Measurements from ENCODE around the gene HECTD1. TPM values are rescaled to one million over a fixed set of nuclear protein-coding genes. Genes with fewer than 3 reads are reported as not detected.
"Not testable (repeated sequence)": the region's sequence is repeated elsewhere in the genome, so short reads cannot be mapped to it uniquely, and the experiment has no call there.

HECTD1 gene
- total RNA-seq, 8 experiments from 2014 or later, result 98.6 to 560 (median 132) TPM

DNA sequence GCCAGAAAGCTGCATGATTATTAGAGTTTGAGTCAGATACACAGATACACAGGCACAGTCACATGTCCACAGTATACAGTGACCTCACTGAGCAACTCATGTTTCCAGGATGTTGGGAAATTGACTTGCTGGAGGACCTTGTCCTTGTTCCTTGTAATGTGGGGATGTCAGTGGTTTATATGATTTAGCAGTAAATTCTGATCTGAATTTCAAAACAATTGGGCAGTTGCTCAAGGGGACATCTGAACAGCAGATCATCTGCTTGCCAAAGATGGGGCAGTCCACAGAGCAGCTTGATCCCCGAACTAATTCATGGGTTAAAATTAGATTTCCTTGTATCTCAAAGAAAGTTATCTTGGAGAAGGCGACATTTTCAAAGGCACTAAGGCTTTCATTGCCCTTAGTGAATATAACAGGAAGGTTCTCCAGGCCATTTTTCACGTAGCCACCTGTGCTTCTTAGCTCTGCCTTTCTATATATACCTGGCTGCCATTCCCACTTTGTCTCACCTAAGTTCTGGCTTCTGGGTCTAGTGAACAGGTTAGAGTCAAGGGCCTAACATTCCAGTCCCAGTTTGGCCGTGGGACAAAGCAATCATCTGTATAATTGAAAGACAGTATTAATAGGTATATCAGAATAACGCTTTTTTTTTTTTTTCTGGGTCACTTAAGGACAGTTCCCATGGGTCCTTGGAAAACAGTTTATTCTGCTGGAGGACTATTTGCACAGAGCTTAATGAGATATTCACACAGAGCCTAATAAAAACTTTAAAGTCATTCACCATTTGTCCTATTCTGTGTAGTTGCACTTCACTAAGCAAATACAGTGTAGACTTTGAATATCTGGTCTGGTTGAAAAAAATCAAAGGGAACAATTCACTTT is 116.5 kb downstream of the HECTD1 start:
- in situ Hi-C loops (cut with MboI; ENCODE audit: low pct_unique_long_range_greater_than_20kb in 2 of 9, low sequenced_read_pairs in 9 of 9, unreplicated experiment in 9 of 9), result loop anchor here in 2 of 9 experiments (25.0 kb wide), 1 partner anchor 104 kb away; no protein-coding TSS in a partner anchor
- ATAC-seq (replicated peaks in 6 of 8), result peak; percentile 40 to 95 (median 70)

DNA sequence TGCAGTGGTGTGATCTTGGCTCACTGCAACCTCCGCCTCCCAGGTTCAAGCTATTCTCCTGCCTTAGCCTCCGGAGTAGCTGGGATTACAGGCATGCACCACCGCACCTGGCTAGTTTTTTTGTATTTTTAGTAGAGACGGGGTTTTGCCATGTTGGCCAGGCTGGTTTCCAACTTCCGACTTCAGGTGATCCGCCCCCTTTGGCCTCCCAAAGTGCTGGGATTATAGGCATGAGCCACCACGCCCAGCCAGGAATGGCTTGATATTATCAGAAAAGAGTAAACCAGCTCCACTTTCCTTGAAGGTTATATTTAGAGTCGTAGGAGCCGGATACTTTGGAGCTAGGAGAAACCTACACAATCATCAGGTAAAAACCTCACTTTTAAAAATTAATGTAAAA is 121.1 kb downstream of the HECTD1 start:
- WGBS, 10 experiments, result 88 to 100% (median 93%) methylated on average over 2 to 8 of the region's 9 CpGs; no CpG with 5 or more reads in 1 of the 10 experiments
- H3K4me3 ChIP-seq; H3K27ac ChIP-seq; H3K4me1 ChIP-seq (replicated peaks in 1 of 2); ATAC-seq (replicated peaks in 6 of 8): not testable (repeated sequence)
- in situ Hi-C loops (cut with MboI; ENCODE audit: low pct_unique_long_range_greater_than_20kb in 2 of 9, low sequenced_read_pairs in 9 of 9, unreplicated experiment in 9 of 9), result loop anchor here in 2 of 9 experiments (25.0 kb wide), 1 partner anchor 99 kb away; no protein-coding TSS in a partner anchor

More for the DNA sequence above, 116.5 kb downstream of the HECTD1 start:
- Histone ChIP-seq H3K4me3 (no peak overlapping the region), H3K27ac (no peak overlapping the region), H3K4me1 (replicated peaks in 1 of 2) (no peaks in the 10 kb centered on the region)
- 46 to 100% (median 90%) methylated on average over 1 to 5 of the region's 5 CpGs; no CpG with 5 or more reads in 2 of the 10 experiments for WGBS, 10 experiments

DNA sequence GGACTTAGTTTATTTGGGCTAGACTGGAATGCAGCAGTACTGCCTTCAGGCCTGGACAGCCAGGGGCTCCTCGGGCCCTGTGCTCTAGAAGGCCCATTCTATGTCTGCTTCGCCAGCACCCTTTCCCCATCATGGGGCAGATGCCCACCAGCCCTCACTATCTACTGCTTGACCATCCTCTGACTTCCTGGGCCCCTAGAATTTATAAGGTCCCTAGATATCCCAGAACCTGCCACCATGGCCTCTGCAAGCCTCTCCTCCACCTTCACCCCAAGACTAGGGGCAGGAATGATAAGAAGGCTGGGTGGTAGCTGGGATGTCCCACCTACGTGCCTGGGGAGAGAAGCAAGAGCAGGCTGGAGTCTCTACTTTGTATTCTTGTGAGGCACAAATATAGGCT is 122.6 kb downstream of the HECTD1 start:
- H3K4me1 ChIP-seq (replicated peaks in 1 of 2), result no peaks in the 10 kb centered on the region
- H3K27ac ChIP-seq, result no peak overlapping the region
- in situ Hi-C loops (cut with MboI; ENCODE audit: low pct_unique_long_range_greater_than_20kb in 2 of 9, low sequenced_read_pairs in 9 of 9, unreplicated experiment in 9 of 9), result loop anchor here in 2 of 9 experiments (25.0 kb wide), 1 partner anchor 98 kb away; no protein-coding TSS in a partner anchor
- no peak for ATAC-seq (replicated peaks in 6 of 8)
- H3K4me3 ChIP-seq, result no peak overlapping the region
- WGBS, 10 experiments, result 92 to 100% (median 100%) methylated on average over 1 to 2 of the region's 3 CpGs; no CpG with 5 or more reads in 6 of the 10 experiments

DNA sequence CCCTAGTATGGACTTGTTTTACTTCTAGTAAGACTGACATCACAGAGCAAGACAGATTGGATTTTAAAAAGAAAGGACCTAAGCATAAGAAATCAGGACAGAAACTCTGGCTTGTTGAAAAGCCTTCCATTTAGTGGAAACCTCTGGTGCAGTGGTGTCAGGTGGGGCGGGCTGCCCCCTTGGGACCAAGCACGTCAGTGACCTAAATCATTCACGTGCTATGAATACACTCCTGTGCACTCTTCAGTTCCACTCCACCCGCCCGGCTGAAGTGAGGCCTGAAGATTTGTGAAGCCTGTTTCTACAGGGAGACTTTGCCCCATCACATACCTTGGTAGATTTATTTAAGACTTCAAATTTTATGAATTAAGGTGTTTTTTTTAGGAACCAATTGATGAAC is 123.2 kb downstream of the HECTD1 start:
- peak in 4 of 8 experiments; percentile 4 to 41 (median 32) for ATAC-seq (replicated peaks in 6 of 8)
- WGBS, 10 experiments, result 80 to 100% (median 84%) methylated on average over 2 to 5 of the region's 5 CpGs; no CpG with 5 or more reads in 7 of the 10 experiments

DNA sequence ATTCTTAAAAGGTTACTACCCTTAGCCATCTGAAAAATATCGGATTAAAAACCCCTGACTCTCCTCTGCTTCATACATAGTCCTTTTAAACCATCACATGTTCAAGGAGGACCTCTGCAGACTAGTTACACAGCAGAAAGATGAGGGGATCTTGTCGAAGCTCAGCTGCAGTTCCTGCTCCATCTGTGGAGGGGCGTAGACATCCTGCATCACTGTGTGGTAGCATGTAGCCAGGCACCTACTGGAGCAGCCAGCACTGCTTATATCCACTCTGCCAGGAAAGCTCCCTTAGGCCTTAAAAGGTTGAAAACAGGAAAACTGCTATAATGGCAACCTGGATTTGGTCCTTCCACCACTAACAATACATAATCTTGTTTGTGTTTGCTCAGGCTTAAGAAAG is 123.8 kb downstream of the HECTD1 start:
- H3K27ac ChIP-seq, result no peak overlapping the region
- no peak for ATAC-seq (replicated peaks in 6 of 8)
- H3K4me1 ChIP-seq (replicated peaks in 1 of 2), result no peaks in the 10 kb centered on the region

More for the DNA sequence above, 123.2 kb downstream of the HECTD1 start:
- Histone ChIP-seq H3K4me3 (no peak overlapping the region), H3K4me1 (replicated peaks in 1 of 2) (no peaks in the 10 kb centered on the region), H3K27ac (no peak overlapping the region)
- in situ Hi-C loops (cut with MboI; ENCODE audit: low pct_unique_long_range_greater_than_20kb in 2 of 9, low sequenced_read_pairs in 9 of 9, unreplicated experiment in 9 of 9), result loop anchor here in 2 of 9 experiments (25.0 kb wide), 1 partner anchor 97 kb away; no protein-coding TSS in a partner anchor

DNA sequence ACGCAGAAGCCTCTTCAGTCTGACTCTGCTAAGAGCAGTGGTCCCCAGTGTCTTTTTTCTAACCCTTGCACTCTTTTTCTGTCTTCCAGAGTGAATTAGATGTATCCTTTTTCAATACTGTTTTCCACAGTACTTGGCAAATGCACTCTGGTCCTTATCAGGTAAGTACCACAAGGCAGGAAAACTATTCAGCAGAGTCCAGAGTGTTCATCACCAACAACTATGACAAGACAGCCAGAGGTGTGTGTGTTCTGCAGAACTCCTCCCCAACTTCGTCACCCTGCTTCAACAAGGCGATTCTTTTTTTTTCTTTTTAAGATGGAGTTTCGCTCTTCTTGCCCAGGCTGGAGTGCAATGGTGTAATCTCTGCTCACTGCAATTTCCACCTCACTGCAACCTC is 127.1 kb downstream of the HECTD1 start:
- H3K4me1 ChIP-seq (replicated peaks in 1 of 2), result no peaks in the 10 kb centered on the region
- WGBS, 10 experiments, result 80 to 100% (median 100%) methylated on average over 1 to 3 of the region's 4 CpGs; no CpG with 5 or more reads in 3 of the 10 experiments
- no peak overlapping the region for H3K4me3 ChIP-seq
- H3K27ac ChIP-seq, result no peak overlapping the region
- ATAC-seq (replicated peaks in 6 of 8), result no peak
- in situ Hi-C loops (cut with MboI; ENCODE audit: low pct_unique_long_range_greater_than_20kb in 2 of 9, low sequenced_read_pairs in 9 of 9, unreplicated experiment in 9 of 9), result loop anchor here in 2 of 9 experiments (25.0 kb wide), 1 partner anchor 93 kb away; no protein-coding TSS in a partner anchor

More for the DNA sequence above, 123.8 kb downstream of the HECTD1 start:
- in situ Hi-C loops (cut with MboI; ENCODE audit: low pct_unique_long_range_greater_than_20kb in 2 of 9, low sequenced_read_pairs in 9 of 9, unreplicated experiment in 9 of 9), result loop anchor here in 2 of 9 experiments (25.0 kb wide), 1 partner anchor 96 kb away; no protein-coding TSS in a partner anchor
- no peak overlapping the region for H3K4me3 ChIP-seq
- WGBS, 10 experiments, result 50 to 87% (median 77%) methylated on average over 1 to 3 of the region's 3 CpGs; no CpG with 5 or more reads in 6 of the 10 experiments

DNA sequence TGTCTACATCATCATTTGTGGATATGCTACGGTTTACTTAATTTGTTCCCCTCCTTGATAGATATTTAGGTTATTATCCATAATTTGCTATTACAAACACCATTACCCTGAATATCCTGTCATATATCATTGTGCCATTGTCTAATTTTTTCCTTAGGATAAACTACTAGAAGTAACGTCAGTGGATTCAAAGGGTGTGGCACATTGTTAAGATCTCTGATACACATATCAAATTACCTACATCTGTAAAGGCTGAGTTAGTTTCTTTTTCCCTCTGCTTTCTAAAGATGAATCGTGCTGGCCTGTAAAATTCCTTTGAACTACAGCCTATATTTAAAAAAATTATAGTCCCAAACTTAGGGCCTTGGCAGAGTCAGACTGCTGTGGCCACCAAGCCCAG is 127.5 kb downstream of the HECTD1 start:
- in situ Hi-C loops (cut with MboI; ENCODE audit: low pct_unique_long_range_greater_than_20kb in 2 of 9, low sequenced_read_pairs in 9 of 9, unreplicated experiment in 9 of 9), result loop anchor here in 2 of 9 experiments (25.0 kb wide), 1 partner anchor 93 kb away; no protein-coding TSS in a partner anchor
- ATAC-seq (replicated peaks in 6 of 8), result peak in 3 of 8 experiments; percentile 18 to 77 (median 65)
- Histone ChIP-seq H3K4me1 (replicated peaks in 1 of 2) (no peaks in the 10 kb centered on the region), H3K4me3 (no peak overlapping the region), H3K27ac (no peak overlapping the region)
- 31 to 100% (median 72%) methylated on average over 1 to 3 of the region's 3 CpGs for WGBS, 10 experiments

DNA sequence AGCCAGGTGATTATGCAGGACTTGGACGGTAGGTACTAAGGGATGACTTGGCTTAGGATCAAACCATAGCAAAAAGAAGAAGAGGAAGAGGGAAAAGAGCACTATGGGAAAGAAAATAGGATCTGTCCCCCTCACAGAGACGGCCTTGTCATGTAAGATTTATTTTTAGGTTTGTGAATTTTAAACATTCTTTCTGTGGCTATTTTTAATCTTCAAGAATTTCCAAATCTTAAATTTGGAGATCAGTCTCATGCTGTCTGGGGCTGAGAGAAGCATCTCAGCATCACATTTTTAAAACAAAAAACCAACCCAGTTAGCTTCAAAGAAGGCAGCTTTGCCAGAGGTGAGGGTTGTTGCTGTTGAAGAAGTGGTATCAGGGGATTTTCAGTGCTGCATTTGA is 128.8 kb downstream of the HECTD1 start:
- in situ Hi-C loops (cut with MboI; ENCODE audit: low pct_unique_long_range_greater_than_20kb in 2 of 9, low sequenced_read_pairs in 9 of 9, unreplicated experiment in 9 of 9), result loop anchor here in 2 of 9 experiments (25.0 kb wide), 1 partner anchor 91 kb away; no protein-coding TSS in a partner anchor
- ATAC-seq (replicated peaks in 6 of 8), result no peak
- H3K27ac ChIP-seq, result no peak overlapping the region
- H3K4me1 ChIP-seq (replicated peaks in 1 of 2), result no peaks in the 10 kb centered on the region
- 34 to 100% (median 86%) methylated on average over 1 to 2 of the region's 2 CpGs; no CpG with 5 or more reads in 1 of the 10 experiments for WGBS, 10 experiments
- no peak overlapping the region for H3K4me3 ChIP-seq

DNA sequence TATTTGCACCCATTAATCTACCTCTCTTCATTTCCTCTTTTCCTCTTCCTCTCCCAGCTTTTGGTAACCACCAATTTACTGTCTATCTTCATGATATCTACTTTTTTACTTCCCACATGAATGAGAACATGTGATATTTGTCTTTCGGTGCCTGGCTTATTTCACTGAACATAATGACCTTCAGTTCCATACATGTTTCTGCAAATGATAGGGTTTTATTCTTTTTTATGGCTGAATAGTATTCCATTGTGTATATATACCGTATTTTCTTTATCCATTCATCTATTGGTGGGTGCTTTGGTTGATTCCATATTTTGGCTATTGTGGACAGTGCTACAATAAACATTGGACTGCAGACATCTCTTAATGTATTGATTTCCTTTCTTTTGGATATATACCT is 132.4 kb downstream of the HECTD1 start:
- no peak overlapping the region for H3K4me3 ChIP-seq
- no peak overlapping the region for H3K27ac ChIP-seq
- no peaks in the 10 kb centered on the region for H3K4me1 ChIP-seq (replicated peaks in 1 of 2)
- WGBS, 10 experiments, result 83 to 100% (median 96%) methylated on average over 1 to 2 of the region's 2 CpGs; no CpG with 5 or more reads in 1 of the 10 experiments
- in situ Hi-C loops (cut with MboI; ENCODE audit: low pct_unique_long_range_greater_than_20kb in 2 of 9, low sequenced_read_pairs in 9 of 9, unreplicated experiment in 9 of 9), result loop anchor here in 2 of 9 experiments (25.0 kb wide), 1 partner anchor 88 kb away; no protein-coding TSS in a partner anchor
- ATAC-seq (replicated peaks in 6 of 8), result no peak

DNA sequence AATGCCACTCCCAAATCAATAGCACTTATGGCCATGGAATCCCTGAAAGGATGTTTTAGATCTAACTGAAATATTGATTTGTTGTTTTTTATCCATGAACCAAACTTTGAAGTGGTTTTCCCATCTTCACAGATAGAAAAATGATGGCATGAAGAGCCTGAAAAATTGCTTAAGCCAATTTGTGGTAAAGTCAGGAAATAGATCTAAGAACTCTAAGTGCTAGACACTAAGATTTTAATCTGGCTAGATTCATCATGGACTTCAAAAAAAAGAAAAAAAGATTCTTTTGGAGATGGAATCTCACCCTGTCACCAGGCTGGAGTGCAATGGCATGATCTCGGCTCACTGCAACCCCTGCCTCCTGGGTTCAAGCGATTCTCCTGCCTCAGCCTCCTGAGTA is 136.4 kb downstream of the HECTD1 start:
- Histone ChIP-seq H3K27ac (no peak overlapping the region), H3K4me1 (replicated peaks in 1 of 2) (no peaks in the 10 kb centered on the region), H3K4me3 (no peak overlapping the region)
- 60 to 100% methylated on average over 1 to 2 of the region's 2 CpGs; no CpG with 5 or more reads in 8 of the 10 experiments for WGBS, 10 experiments
- in situ Hi-C loops (cut with MboI; ENCODE audit: low pct_unique_long_range_greater_than_20kb in 2 of 9, low sequenced_read_pairs in 9 of 9, unreplicated experiment in 9 of 9), result no loop called here
- no peak for ATAC-seq (replicated peaks in 6 of 8)

DNA sequence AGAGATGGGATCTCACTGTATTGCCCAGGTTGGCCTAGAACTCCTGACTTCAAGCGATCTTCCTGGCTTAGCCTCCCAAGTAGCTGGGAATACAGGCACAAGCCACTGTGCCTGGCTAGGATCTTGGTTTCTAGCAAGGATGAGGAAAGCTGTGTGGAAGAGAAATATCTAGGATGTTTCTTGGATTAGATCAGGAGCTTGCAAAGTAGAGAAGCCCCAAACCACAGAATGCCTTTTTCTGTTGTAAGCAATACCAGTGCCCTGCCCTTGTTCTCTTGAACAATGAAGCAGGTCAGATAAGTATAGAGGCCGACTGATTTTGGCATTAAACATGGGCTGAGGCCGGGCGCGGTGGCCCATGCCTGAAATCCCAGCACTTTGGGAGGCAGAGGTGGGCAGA is 137.2 kb downstream of the HECTD1 start:
- Histone ChIP-seq H3K27ac (no peak overlapping the region), H3K4me3 (no peak overlapping the region), H3K4me1 (replicated peaks in 1 of 2) (no peaks in the 10 kb centered on the region)
- in situ Hi-C loops (cut with MboI; ENCODE audit: low pct_unique_long_range_greater_than_20kb in 2 of 9, low sequenced_read_pairs in 9 of 9, unreplicated experiment in 9 of 9), result no loop called here
- ATAC-seq (replicated peaks in 6 of 8), result no peak
- WGBS, 10 experiments, result 57 to 100% (median 86%) methylated on average over 1 of the region's 5 CpGs; no CpG with 5 or more reads in 5 of the 10 experiments

DNA sequence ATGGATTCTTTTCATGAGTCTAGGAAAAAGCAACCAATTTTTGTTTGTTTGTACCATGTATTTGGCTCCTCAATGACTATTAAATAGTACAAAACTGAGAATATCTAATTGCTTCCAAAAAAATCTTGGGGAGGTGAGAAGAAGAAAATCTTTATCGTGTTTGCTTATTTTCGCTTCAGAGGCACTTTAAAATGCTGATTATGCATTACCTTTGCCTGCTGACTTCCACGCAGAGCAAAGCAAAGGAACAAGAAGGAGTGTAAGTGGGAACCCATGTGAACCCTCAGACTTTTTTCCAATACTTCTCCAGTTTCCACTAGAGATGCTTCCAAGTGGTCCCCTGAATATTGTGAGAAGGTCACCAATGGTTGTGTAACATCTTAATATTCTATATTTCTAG is 138.2 kb downstream of the HECTD1 start:
- H3K27ac ChIP-seq, result no peak overlapping the region
- H3K4me1 ChIP-seq (replicated peaks in 1 of 2), result no peaks in the 10 kb centered on the region
- no peak for ATAC-seq (replicated peaks in 6 of 8)
- in situ Hi-C loops (cut with MboI; ENCODE audit: low pct_unique_long_range_greater_than_20kb in 2 of 9, low sequenced_read_pairs in 9 of 9, unreplicated experiment in 9 of 9), result no loop called here
- no peak overlapping the region for H3K4me3 ChIP-seq
- WGBS, 10 experiments, result 60 to 100% (median 95%) methylated on average over 1 to 3 of the region's 3 CpGs; no CpG with 5 or more reads in 2 of the 10 experiments

DNA sequence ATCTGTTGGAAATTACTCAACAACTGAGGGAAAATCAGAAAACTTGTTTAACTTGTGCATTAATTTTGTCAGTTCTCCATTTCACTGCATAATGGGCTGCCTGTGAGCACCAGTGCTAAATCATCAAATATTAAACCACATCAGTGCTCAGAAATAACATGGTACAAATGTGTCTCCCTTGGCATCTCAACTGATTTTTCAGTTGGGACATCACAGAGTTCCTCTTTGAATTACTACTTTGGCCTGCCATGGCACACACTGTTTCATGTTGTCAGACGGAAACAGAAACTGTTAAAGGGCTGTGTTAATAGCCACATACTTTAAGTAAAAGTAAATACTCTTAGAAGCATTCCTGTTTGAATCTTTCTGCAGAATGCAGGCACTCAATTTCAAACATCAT is 139.4 kb downstream of the HECTD1 start:
- H3K4me3 ChIP-seq, result no peak overlapping the region
- WGBS, 10 experiments, result 86 to 100% (median 100%) methylated on average over 1 of the region's 1 CpG; no CpG with 5 or more reads in 2 of the 10 experiments
- in situ Hi-C loops (cut with MboI; ENCODE audit: low pct_unique_long_range_greater_than_20kb in 2 of 9, low sequenced_read_pairs in 9 of 9, unreplicated experiment in 9 of 9), result no loop called here
- no peaks in the 10 kb centered on the region for H3K4me1 ChIP-seq (replicated peaks in 1 of 2)
- H3K27ac ChIP-seq, result no peak overlapping the region
- peak in 1 of 8 experiments; percentile 49 for ATAC-seq (replicated peaks in 6 of 8)
